KMS-11 (cell line): ENCODE data around the gene IFRD2.

Source experiments
- H2AFZ ChIP-seq: fragments of 200-600 bp; sonication (generic); 2 replicates; pipeline ENCODE4 v1.6.1; 2016; ENCODE audit warnings: antibody characterized with exemption, mixed run types, low read depth
- H3K27ac ChIP-seq: fragments of 200-600 bp; sonication (generic); 2 replicates; pipeline ENCODE4 v1.6.1; 2016; ENCODE audit warnings: mild to moderate bottlenecking, mixed run types
- H3K27me3 ChIP-seq: fragments of 200-600 bp; sonication (generic); 2 replicates; pipeline ENCODE4 v1.6.1; 2017; ENCODE audit warnings: mild to moderate bottlenecking, low read depth, mixed run types, moderate library complexity; ENCODE audit not compliant: insufficient read depth
- H3K36me3 ChIP-seq: fragments of 200-600 bp; sonication (generic); 2 replicates; pipeline ENCODE4 v1.6.1; 2017; ENCODE audit warnings: mild to moderate bottlenecking, mixed run types; ENCODE audit not compliant: insufficient read depth
- H3K4me1 ChIP-seq: fragments of 200-600 bp; sonication (generic); 2 replicates; pipeline ENCODE4 v1.6.1; 2016; ENCODE audit warnings: mild to moderate bottlenecking, low read depth, mixed run types; ENCODE audit not compliant: poor library complexity, severe bottlenecking
- H3K4me2 ChIP-seq: fragments of 200-600 bp; sonication (generic); 2 replicates; pipeline ENCODE4 v1.7.0; 2016; ENCODE audit warnings: mild to moderate bottlenecking, mixed run types
- H3K4me3 ChIP-seq: fragments of 200-600 bp; sonication (generic); IDR thresholded peaks from 2 replicates; pipeline ENCODE4 v1.6.1; 2017; ENCODE audit warnings: low read depth, low read length, mixed read lengths; ENCODE audit not compliant: insufficient read depth
- H3K79me2 ChIP-seq: fragments of 200-600 bp; sonication (generic); 2 replicates; pipeline ENCODE4 v1.6.1; 2016; ENCODE audit warnings: low read depth, mixed run types; ENCODE audit not compliant: insufficient read depth
- H3K9ac ChIP-seq: fragments of 200-600 bp; sonication (generic); 2 replicates; pipeline ENCODE4 v1.6.1; 2016; ENCODE audit warnings: mild to moderate bottlenecking, mixed run types
- H4K20me1 ChIP-seq: fragments of 200-600 bp; sonication (generic); 2 replicates; pipeline ENCODE4 v1.6.1; 2016; ENCODE audit warnings: mild to moderate bottlenecking, mixed run types; ENCODE audit not compliant: insufficient read depth
- CTCF ChIP-seq: fragments of 200-600 bp; sonication (generic); conservative IDR thresholded peaks from 2 replicates; pipeline ENCODE4 v1.6.1; 2017; ENCODE audit warnings: low read depth, mild to moderate bottlenecking, antibody characterized with exemption, low read length, moderate library complexity, mixed read lengths

The IFRD2 gene

DNA sequence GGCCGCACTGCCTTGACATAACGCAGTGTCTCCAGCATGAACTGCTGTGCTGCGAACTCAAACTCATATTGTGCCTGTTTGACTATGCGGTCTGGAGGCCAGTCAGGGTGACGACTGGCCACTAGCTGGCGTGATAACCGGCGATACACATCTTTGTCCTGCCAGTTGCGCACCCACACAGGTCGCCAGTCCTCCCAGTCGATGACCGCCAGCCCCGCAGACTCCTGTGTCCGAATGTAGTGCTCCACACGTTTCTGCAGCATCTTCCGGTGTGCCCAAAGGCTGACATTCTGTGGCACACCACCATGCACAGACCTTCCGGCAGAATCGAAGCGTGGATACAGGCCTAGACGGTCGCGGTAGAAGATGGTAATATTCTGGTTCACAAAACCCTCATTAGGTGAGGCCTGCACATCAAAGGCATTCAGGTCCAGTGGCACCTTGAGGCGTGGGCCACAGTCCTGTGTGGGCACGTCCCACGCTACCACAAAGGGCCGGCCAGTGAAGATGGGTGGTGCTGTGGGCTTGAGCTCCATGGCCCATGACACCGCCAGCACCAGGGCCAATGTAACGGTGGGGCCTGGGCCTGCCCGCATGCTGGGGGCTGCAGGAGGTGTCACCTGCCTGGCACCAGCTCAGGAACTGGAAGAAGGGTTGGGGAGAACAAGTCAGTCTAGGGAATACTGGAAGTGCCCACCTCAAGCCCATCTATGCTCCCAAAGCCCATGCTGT is 27.8 kb upstream of the IFRD2 start:
- Histone ChIP-seq H3K4me2 (peak overlapping the region; percentile 78), H3K36me3 (no peaks in the 10 kb centered on the region), H2AFZ (no peak overlapping the region), H3K4me1 (peaks cover 4% of the 10 kb centered on the region), H3K4me3 (no peak overlapping the region), H3K27ac (no peak overlapping the region; the same call in 1 of the 2 replicates), H3K79me2 (no peaks in the 10 kb centered on the region), H3K27me3 (no peaks in the 10 kb centered on the region), H4K20me1 (no peaks in the 10 kb centered on the region), H3K9ac (peak overlapping the region; percentile 78; the same call in 1 of the 2 replicates)
- TF ChIP-seq CTCF = no peak

GRCh38 chr3:50319181-50319893 is 27.1 kb upstream of the IFRD2 start:
- Histone ChIP-seq H2AFZ (no peak overlapping the region), H3K4me2 (no peak overlapping the region), H3K27me3 (no peaks in the 10 kb centered on the region), H3K27ac (no peak overlapping the region), H3K79me2 (no peaks in the 10 kb centered on the region), H4K20me1 (no peaks in the 10 kb centered on the region), H3K4me1 (peaks cover 4% of the 10 kb centered on the region), H3K9ac (no peak overlapping the region), H3K4me3 (no peak overlapping the region), H3K36me3 (no peaks in the 10 kb centered on the region)
- TF ChIP-seq CTCF = no peak

DNA sequence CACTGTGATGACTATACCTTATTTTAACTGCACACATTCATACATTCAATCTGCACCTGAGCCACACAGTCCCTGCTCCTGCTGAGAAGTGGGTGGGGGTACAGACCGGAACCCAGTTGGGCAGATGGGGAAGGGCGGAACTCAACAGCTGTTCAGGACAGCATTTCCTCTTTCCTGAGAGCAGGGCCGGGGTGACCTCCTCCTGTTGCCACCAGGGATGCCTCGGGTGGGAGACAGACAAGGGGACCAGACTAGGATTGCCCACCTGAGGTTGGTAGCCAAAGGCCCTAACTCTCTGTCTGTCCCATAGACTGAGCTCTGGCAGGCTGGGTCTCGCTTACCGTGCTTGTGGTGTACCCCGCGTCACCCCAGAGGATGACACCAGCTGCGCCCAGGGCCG is 26.4 kb upstream of the IFRD2 start:
- Histone ChIP-seq H3K4me1 (peaks cover 4% of the 10 kb centered on the region), H3K4me3 (no peak overlapping the region), H4K20me1 (no peaks in the 10 kb centered on the region), H3K4me2 (no peak overlapping the region), H2AFZ (no peak overlapping the region), H3K36me3 (no peaks in the 10 kb centered on the region), H3K9ac (no peak overlapping the region), H3K79me2 (no peaks in the 10 kb centered on the region), H3K27me3 (no peaks in the 10 kb centered on the region), H3K27ac (no peak overlapping the region)
- TF ChIP-seq CTCF = no peak

- no peak for TF ChIP-seq CTCF
- no peaks in the 10 kb centered on the region for H3K36me3 ChIP-seq
- no peak overlapping the region for H3K4me3 ChIP-seq
- H3K27me3 ChIP-seq = no peaks in the 10 kb centered on the region
- no peaks in the 10 kb centered on the region for H4K20me1 ChIP-seq
- no peaks in the 10 kb centered on the region for H3K79me2 ChIP-seq
- H3K4me2 ChIP-seq = no peak overlapping the region
- H3K4me1 ChIP-seq = peaks cover 4% of the 10 kb centered on the region
- H3K9ac ChIP-seq = no peak overlapping the region
- H3K27ac ChIP-seq = no peak overlapping the region
- H2AFZ ChIP-seq = no peak overlapping the region
Observed at GRCh38 chr3:50318163-50318562, 25.9 kb upstream of the IFRD2 start.
